Activated CD8-positive, alpha-beta memory T cell treated with anti-CD3 and anti-CD28 coated beads, Interleukin-2, amount 10 ng/mL, durations not matched to agents 7 days and 5 days (primary cell): ENCODE measurements around the gene HVCN1. TPM values are rescaled to one million over a fixed set of nuclear protein-coding genes. Genes with fewer than 3 reads are reported as not detected.

ENCODE experiments used
- ATAC-seq: fragments of 150-1000 bp; cut with Tn5 transposase; one replicate; pipeline ENCODE4 v1.10.0; 2021; ENCODE audit warnings: moderate library complexity
- CTCF ChIA-PET: fragments of 350-600 bp; sonication (Branson Sonifier 250); formaldehyde crosslinking; loops from one replicate; lab custom pipeline; 2021; ENCODE audit warnings: antibody characterized with exemption; lab: Charles Lee
- DNase-seq: peaks from one replicate; pipeline ENCODE4 v3.0.0-alpha.2; 2020
- H3K27ac Mint-ChIP-seq: one replicate; pipeline ENCODE4 v1.8.0; 2021; ENCODE audit warnings: mild to moderate bottlenecking, mixed read lengths
- H3K27me3 Mint-ChIP-seq: one replicate; pipeline ENCODE4 v1.8.0; 2021; ENCODE audit warnings: mixed read lengths
- H3K36me3 Mint-ChIP-seq: one replicate; pipeline ENCODE4 v1.8.0; 2021; ENCODE audit warnings: mild to moderate bottlenecking, mixed read lengths
- H3K4me1 Mint-ChIP-seq: one replicate; pipeline ENCODE4 v1.8.0; 2021; ENCODE audit warnings: mixed read lengths
- H3K4me3 Mint-ChIP-seq: one replicate; pipeline ENCODE4 v1.8.0; 2021; ENCODE audit warnings: mild to moderate bottlenecking, moderate library complexity, mixed read lengths
- H3K9me3 Mint-ChIP-seq: one replicate; pipeline ENCODE4 v1.8.0; 2022; ENCODE audit warnings: low read depth, mixed read lengths
- total RNA-seq, 2 experiments: library from RNA; stranded (reverse); gene quantifications; one replicate each; pipeline ENCODE4 v1.2.3, GENCODE V29; 2021

HVCN1 gene
- total RNA-seq, 2 experiments from 2014 or later: 11.7 to 19.9 TPM

GRCh38 chr12:110696283-110696682 lies 7.4 kb upstream of the HVCN1 start:
- Mint-ChIP-seq H3K4me3 (no peak overlapping the region), H3K27me3 (no peaks in the 10 kb centered on the region), H3K9me3 (no peaks in the 10 kb centered on the region), H3K4me1 (peaks cover 13% of the 10 kb centered on the region), H3K36me3 (no peaks in the 10 kb centered on the region), H3K27ac (no peak overlapping the region)
- no peak for ATAC-seq
- DNase-seq: no peak
- CTCF ChIA-PET: interaction anchor here (0.7 to 1.2 kb wide), 2 partner anchors 94 to 191 kb away, joined by 3 to 4 read pairs; no protein-coding TSS in a partner anchor

GRCh38 chr12:110694330-110694901 lies 5.5 kb upstream of the HVCN1 start:
- Mint-ChIP-seq H3K36me3 (no peaks in the 10 kb centered on the region), H3K27me3 (no peaks in the 10 kb centered on the region), H3K9me3 (no peaks in the 10 kb centered on the region), H3K4me1 (peaks cover 27% of the 10 kb centered on the region), H3K4me3 (no peak overlapping the region), H3K27ac (no peak overlapping the region)
- DNase-seq: no peak
- CTCF ChIA-PET: no interaction called here
- no peak for ATAC-seq

GRCh38 chr12:110693731-110694130 lies 4.8 kb upstream of the HVCN1 start:
- no peak overlapping the region for H3K4me3 Mint-ChIP-seq
- H3K27me3 Mint-ChIP-seq: no peaks in the 10 kb centered on the region
- no peaks in the 10 kb centered on the region for H3K9me3 Mint-ChIP-seq
- H3K36me3 Mint-ChIP-seq: no peaks in the 10 kb centered on the region
- ATAC-seq (no peak), DNase-seq (no peak)
- CTCF ChIA-PET: interaction anchor here (0.8 kb wide), 1 partner anchor 73 kb away, joined by 3 read pairs; no protein-coding TSS in a partner anchor
- H3K4me1 Mint-ChIP-seq: peaks cover 29% of the 10 kb centered on the region
- H3K27ac Mint-ChIP-seq: no peak overlapping the region

- CTCF ChIA-PET: interaction anchor here (1.0 to 1.7 kb wide), 6 partner anchors 8 to 87 kb away, joined by 3 to 5 read pairs (median 4); no protein-coding TSS in a partner anchor
- ATAC-seq: no peak
- no peaks in the 10 kb centered on the region for H3K9me3 Mint-ChIP-seq
- H3K4me1 Mint-ChIP-seq: peaks cover 34% of the 10 kb centered on the region
- H3K4me3 Mint-ChIP-seq: peak overlapping the region; percentile 78
- no peak for DNase-seq
- no peaks in the 10 kb centered on the region for H3K27me3 Mint-ChIP-seq
- H3K36me3 Mint-ChIP-seq: peaks cover 9% of the 10 kb centered on the region
- H3K27ac Mint-ChIP-seq: peak overlapping the region; percentile 94
Measured at GRCh38 chr12:110690127-110690430, 1.2 kb upstream of the HVCN1 start.

- H3K36me3 Mint-ChIP-seq: peaks cover 10% of the 10 kb centered on the region
- peak overlapping the region; percentile 94 for H3K27ac Mint-ChIP-seq
- CTCF ChIA-PET: interaction anchor here (0.7 to 1.7 kb wide), 7 partner anchors 8 to 198 kb away, joined by 3 to 5 read pairs (median 4); no protein-coding TSS in a partner anchor
- DNase-seq (peak; percentile 88), ATAC-seq (peak; percentile 82)
- no peaks in the 10 kb centered on the region for H3K9me3 Mint-ChIP-seq
- H3K4me3 Mint-ChIP-seq: peak overlapping the region; percentile 78
- H3K4me1 Mint-ChIP-seq: peaks cover 34% of the 10 kb centered on the region
- no peaks in the 10 kb centered on the region for H3K27me3 Mint-ChIP-seq
Measured at GRCh38 chr12:110689281-110690126, 589 bp upstream of the HVCN1 start.

- CTCF ChIA-PET: interaction anchor here (0.7 to 1.3 kb wide), 2 partner anchors 25 to 74 kb away, joined by 3 to 6 read pairs; partner anchors contain the start of gene TCTN1
- Mint-ChIP-seq H3K4me3 (peak overlapping the region; percentile 78), H3K4me1 (peaks cover 35% of the 10 kb centered on the region), H3K27me3 (no peaks in the 10 kb centered on the region), H3K27ac (peak overlapping the region; percentile 71), H3K9me3 (no peaks in the 10 kb centered on the region), H3K36me3 (peaks cover 16% of the 10 kb centered on the region)
- DNase-seq (no peak), ATAC-seq (no peak)
Measured at GRCh38 chr12:110687396-110688169, 1.3 kb downstream of the HVCN1 start.

GRCh38 chr12:110686294-110686903 lies 2.5 kb downstream of the HVCN1 start:
- no peak overlapping the region for H3K27ac Mint-ChIP-seq
- CTCF ChIA-PET: no interaction called here
- no peak for DNase-seq
- H3K36me3 Mint-ChIP-seq: peaks cover 18% of the 10 kb centered on the region
- H3K27me3 Mint-ChIP-seq: no peaks in the 10 kb centered on the region
- H3K9me3 Mint-ChIP-seq: no peaks in the 10 kb centered on the region
- no peak overlapping the region for H3K4me3 Mint-ChIP-seq
- no peak for ATAC-seq
- H3K4me1 Mint-ChIP-seq: peaks cover 37% of the 10 kb centered on the region

- Mint-ChIP-seq H3K4me1 (peaks cover 22% of the 10 kb centered on the region), H3K36me3 (peaks cover 18% of the 10 kb centered on the region), H3K4me3 (no peak overlapping the region), H3K27me3 (no peaks in the 10 kb centered on the region), H3K27ac (no peak overlapping the region), H3K9me3 (no peaks in the 10 kb centered on the region)
- ATAC-seq (no peak), DNase-seq (no peak)
- CTCF ChIA-PET: no interaction called here
Measured at GRCh38 chr12:110684312-110684836, 4.5 kb downstream of the HVCN1 start.

- no peak overlapping the region for H3K4me3 Mint-ChIP-seq
- no peaks in the 10 kb centered on the region for H3K27me3 Mint-ChIP-seq
- no peaks in the 10 kb centered on the region for H3K9me3 Mint-ChIP-seq
- peaks cover 21% of the 10 kb centered on the region for H3K4me1 Mint-ChIP-seq
- ATAC-seq (no peak), DNase-seq (no peak)
- no peak overlapping the region for H3K27ac Mint-ChIP-seq
- peaks cover 18% of the 10 kb centered on the region for H3K36me3 Mint-ChIP-seq
- CTCF ChIA-PET: no interaction called here
Measured at GRCh38 chr12:110683888-110684287, 5.0 kb downstream of the HVCN1 start.

- no peak for DNase-seq
- Mint-ChIP-seq H3K27me3 (no peaks in the 10 kb centered on the region), H3K4me3 (no peak overlapping the region), H3K27ac (no peak overlapping the region), H3K4me1 (peaks cover 29% of the 10 kb centered on the region), H3K36me3 (peaks cover 18% of the 10 kb centered on the region), H3K9me3 (no peaks in the 10 kb centered on the region)
- CTCF ChIA-PET: interaction anchor here (0.6 to 1.4 kb wide), 2 partner anchors 18 to 62 kb away, joined by 3 to 4 read pairs; no protein-coding TSS in a partner anchor
- ATAC-seq: no peak
Measured at GRCh38 chr12:110680032-110680431, 8.9 kb downstream of the HVCN1 start.

- H3K27ac Mint-ChIP-seq: no peak overlapping the region
- H3K4me1 Mint-ChIP-seq: peaks cover 34% of the 10 kb centered on the region
- no peak overlapping the region for H3K4me3 Mint-ChIP-seq
- H3K9me3 Mint-ChIP-seq: peaks cover 4% of the 10 kb centered on the region
- no peaks in the 10 kb centered on the region for H3K27me3 Mint-ChIP-seq
- DNase-seq (no peak), ATAC-seq (no peak)
- peaks cover 21% of the 10 kb centered on the region for H3K36me3 Mint-ChIP-seq
- CTCF ChIA-PET: interaction anchor here (1.4 kb wide), 1 partner anchor 19 kb away, joined by 4 read pairs; no protein-coding TSS in a partner anchor
Measured at GRCh38 chr12:110679201-110679600, 9.7 kb downstream of the HVCN1 start.

- H3K4me3 Mint-ChIP-seq: no peak overlapping the region
- CTCF ChIA-PET: interaction anchor here (1.1 to 1.7 kb wide), 2 partner anchors 11 to 12 kb away, joined by 4 to 5 read pairs; partner anchors contain the start of gene HVCN1
- H3K27ac Mint-ChIP-seq: peak overlapping the region; percentile 40
Measured at GRCh38 chr12:110677982-110678381, 10.9 kb downstream of the HVCN1 start.

More at GRCh38 chr12:110677982-110678381, 10.9 kb downstream of the HVCN1 start:
- Mint-ChIP-seq H3K36me3 (peaks cover 23% of the 10 kb centered on the region), H3K4me1 (peaks cover 45% of the 10 kb centered on the region), H3K27me3 (no peaks in the 10 kb centered on the region), H3K9me3 (peaks cover 4% of the 10 kb centered on the region)
- no peak for ATAC-seq
- DNase-seq: no peak
